RPMI7951 (cell line): ENCODE data around the gene CNGA3. TPM values are rescaled to one million over a fixed set of nuclear protein-coding genes. Genes with fewer than 3 reads are reported as not detected.

Experiments
- DNase-seq: peaks from one replicate; pipeline ENCODE4 v3.0.0-alpha.2; 2012; ENCODE audit warnings: low read depth
- total RNA-seq: library from RNA; depleted of rRNA; stranded (reverse); fragments of >200 nt; shearing (Covaris generic); gene quantifications from 2 replicates; pipeline ENCODE4 v1.2.3, GENCODE V29; 2014

CNGA3 gene
- total RNA-seq, 1 experiment from 2014 or later, result not detected

DNA sequence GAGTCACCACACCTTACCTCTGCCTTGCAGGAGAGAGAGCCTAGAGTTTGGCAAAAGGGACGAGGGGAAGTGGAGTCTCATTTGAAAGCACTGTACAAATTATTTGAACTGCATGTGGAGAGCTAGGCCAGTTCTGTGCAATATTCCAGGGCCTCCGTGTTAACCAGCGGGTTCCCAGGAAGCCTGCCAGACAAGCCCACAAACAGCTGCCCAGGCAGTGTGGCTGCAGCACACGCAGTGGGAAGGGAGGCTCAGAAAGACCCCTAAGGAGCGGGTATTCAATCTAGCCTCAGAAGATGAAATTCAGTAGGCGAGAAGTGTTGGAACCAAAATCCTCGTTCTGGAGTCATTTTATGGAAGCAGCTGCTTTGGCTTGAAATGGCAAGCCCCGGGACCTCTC lies 30.7 kb downstream of the CNGA3 start:
- DNase-seq, result peak; percentile 40

DNA sequence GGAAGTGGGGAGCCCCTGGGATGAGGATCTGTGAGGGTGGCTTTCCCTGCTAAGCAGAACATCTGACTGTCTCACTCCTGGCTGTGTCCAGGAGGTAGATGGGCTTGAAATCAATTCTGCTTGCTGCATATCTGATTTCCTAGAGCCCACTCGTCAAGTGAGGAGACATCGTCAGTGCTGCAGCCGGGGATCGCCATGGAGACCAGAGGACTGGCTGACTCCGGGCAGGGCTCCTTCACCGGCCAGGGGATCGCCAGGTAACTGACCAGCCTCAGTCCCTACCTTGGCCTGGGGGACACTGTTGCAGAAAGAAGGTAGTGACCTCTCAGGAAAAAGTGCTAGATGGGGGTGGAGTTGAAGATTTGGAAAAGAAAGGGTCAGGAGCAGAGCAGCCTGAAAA lies 31.3 kb downstream of the CNGA3 start:
- no peak for DNase-seq

DNA sequence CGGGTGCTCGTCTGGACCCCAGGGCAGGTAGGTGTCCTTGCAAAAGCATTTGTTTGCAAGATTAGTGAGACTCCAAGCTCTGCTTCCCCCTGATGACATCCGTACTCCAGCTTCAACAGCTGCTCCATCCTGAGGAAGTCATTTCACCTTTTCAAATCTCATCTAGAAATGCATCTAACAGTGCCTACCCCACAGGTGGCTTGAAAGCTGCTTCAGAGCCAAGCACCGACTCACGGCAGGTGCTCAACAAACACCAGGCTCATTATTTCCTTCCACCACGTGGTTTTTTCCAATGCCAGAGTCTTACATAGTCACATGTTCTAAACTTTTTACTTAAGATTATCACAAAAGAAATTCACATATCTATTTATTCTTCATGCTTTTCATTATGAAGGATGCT lies 31.9 kb downstream of the CNGA3 start:
- DNase-seq, result no peak

DNA sequence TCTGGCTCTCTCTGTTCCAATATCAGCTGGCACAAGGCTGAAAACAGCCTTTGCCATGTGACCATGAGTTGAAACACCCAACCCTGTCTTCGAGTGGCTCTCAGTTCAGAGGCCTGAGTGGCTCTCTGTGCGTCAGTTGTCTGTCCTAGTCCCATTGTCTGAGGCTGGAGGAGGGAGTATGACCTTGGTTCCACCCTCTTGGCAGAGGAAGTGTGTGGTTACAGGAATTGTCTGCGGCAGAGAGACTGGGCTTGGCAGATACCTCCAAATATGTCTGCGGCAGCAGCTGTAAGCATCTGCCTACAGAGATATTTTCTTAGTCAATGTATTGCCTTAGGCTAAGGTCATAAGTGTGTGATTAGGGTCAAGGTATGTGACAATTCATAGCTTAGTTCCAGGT lies 32.6 kb downstream of the CNGA3 start:
- DNase-seq, result peak; percentile 93

GRCh38 chr2:98379311-98380202 lies 33.3 kb downstream of the CNGA3 start:
- peak; percentile 51 for DNase-seq

DNA sequence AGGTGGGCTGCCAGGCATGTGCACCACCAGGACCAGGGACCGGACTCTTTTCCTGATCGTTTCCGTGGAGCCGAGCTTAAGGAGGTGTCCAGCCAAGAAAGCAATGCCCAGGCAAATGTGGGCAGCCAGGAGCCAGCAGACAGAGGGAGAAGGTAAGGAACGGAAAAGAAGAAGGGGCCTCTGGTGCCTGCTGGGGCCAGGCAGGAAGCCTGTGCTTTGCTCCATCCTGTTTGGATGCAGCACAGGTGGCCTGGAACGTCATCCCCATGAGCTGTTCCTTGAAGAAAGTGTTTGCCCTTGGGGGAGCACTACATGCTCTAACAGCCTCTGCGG lies 33.9 kb downstream of the CNGA3 start:
- DNase-seq, result no peak

GRCh38 chr2:98381494-98381893 lies 35.2 kb downstream of the CNGA3 start:
- no peak for DNase-seq

DNA sequence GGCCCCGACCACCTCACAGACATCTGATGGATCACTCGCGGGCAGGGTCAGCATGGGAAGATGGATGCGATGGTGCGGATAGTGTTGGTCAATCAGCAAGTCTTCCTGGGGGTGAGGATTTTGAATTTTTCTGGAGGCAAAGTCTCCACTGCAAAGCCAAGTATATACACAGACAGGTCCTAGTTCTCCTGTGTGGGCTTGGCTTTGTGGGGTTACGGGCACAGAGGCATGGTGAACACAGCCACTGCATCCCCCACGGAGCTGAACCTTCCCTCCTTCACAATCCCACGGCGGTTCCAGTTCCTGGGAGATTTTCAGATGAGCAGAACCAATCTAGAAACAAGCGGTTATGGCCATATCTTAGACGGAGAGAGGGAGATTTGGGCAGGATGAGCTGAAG lies 35.8 kb downstream of the CNGA3 start:
- DNase-seq, result no peak

DNA sequence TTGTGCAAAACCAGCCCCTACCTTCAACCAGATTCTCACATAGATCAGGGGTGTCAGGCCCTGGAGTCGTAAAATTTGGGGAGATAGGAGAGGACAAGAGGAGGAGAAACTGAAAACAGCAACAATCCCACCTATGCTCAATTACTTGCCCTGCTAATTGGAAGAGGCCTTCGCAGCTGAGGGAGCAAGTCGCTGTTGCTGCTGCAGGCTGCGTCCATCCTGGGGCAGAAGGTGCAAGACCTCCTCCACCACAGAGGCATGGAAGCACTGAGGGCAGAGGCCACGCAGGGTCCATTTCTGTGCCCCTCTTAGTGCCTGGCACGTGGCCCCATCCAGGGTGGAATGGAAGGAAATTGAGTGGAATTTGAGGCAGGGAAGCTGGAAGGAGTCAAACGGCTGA lies 36.5 kb downstream of the CNGA3 start:
- DNase-seq, result no peak

- no peak for DNase-seq
Observed at GRCh38 chr2:98383166-98383565, 36.9 kb downstream of the CNGA3 start.

DNA sequence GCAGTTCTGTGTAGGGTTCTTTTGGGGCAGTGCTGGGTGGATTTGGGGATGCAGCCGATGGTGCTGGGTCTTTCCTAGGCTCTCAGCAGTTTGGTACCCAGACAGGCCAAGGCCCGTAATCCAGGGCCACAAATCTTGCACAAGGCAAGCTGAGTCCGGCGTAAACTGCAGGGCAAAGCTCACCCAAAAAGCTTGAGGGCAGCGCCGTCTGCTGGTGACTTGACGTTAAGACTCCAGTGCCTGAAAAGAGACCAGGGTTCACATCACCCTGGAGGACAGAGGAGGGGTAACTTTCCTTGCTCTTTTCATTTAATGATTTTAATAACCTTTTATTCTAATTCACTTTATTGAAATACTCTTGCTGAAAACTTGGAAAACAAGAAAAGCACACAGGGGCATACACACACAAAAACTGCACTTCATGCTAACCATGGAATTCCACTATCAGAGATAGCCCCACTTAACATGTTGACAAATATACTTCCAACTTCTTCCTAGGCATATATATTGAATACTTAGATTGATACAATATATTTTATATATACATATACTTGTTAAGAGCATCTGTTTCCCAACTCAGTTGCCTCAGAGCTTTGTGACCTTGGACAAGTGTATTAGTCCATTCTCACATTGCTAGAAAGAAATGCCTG lies 38.9 kb downstream of the CNGA3 start:
- DNase-seq, result peak; percentile 61

DNA sequence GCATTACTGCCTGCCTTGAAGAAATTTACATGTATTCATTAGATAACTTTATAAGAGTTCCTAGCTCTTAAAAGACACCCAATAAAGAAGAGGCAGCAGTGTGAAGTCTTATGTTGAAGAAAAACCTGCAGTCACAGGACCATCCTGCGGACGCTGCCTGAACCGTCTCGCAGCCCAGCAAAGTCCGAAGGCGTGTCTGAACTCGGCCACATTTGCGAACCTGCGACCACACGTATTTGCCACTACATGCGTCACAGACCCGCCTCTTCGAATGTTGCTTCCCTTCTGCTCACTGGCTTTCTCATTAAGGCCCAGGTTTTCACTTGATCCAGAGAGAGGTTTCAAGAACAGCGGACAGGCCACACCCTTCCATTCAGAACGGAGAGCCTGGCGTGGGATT lies 41.2 kb downstream of the CNGA3 start:
- no peak for DNase-seq

DNA sequence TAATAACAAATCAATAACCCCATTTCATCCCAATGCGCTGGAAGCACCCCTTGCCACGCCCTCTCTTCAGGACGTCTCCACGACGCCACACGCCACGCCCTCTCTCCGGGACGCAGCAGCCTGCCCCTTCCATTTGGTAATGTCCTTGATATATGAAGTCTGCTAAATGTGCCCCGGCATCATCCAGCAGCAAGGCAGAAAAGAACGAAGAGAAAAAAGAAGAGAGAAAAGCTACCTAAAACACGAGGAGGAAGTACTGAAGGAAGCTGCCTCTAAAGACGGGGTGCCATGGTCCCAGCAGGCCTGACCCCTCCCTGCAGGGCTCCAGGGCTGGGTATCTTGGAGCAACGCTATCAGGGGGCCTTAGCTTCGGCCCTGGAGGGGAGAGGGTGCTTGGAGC lies 41.8 kb downstream of the CNGA3 start:
- DNase-seq, result no peak

DNA sequence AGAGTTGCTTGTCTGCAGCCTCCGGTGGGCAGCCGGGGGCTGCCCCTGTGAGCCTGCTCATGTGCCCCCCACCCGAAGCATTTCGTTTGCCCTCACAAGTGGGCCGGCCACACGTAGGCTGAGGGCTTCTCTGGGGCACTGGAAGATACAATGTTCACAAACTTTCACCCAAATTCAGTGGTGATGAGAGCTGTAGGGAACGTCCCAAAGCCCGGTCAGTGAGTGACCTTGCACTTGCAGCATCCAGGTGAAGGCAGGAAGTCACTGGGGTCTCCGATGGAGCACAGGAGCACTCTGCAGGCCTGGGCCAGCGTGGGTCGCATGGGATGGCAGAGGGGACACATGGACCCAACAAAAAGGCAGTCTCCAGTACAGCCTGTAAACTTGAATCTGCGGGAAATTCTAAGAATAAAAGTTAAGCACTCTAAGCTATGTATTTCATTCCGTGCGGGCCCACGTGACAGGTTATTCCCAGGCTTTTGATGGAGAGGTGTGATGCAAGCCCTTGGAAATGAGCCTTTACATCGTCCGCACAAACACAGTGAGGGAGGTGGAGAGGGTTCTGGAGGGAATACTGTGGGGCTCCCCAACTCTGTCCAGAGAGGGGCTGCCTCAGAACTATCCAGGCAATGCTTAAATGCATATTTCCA lies 42.5 kb downstream of the CNGA3 start:
- no peak for DNase-seq

GRCh38 chr2:98389251-98389605 lies 43.0 kb downstream of the CNGA3 start:
- no peak for DNase-seq

DNA sequence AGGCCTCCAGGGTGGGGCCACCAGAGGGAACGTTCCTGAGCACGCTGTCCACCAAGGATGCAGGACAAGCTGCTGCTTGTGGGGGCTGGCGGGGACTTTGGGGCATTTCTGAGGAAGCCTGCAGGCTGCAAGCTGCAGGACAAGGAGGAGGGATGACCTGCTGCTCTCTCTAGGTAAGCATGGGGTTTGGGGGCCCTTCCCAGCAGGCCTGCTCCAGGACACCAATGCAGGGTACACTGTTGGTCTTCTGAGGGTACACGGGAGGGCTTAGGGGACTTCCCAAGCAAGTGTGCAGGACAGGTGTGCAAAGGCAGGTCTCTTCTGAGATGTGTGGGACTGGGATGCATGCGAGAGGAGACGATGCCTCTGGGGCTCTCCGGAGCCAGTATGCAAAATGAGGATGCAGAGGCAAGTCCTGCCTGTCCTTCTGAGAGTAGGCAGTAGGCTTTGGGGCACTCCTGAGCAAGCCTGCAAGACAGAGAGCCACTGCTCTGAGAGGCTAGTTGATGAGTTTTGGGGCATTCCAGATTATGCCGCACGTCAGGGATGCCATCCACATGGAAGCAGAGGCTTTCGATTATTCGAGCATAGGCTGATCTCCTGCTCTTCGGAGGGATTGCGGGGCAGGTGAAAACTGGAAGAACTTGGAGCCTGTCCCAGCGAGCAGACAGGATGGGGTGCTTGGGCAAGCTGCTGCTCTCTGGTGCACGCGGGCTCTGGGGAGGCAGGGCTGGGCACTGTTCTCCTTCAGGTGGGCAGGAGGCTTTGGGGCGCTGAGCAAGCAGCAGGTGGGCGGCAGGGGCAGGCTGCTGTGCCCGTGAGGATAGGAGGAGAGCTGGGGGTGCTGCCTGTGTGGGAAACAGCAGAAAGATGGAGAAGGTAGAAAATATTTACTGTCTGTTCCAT lies 44.6 kb downstream of the CNGA3 start:
- DNase-seq, result no peak

DNA sequence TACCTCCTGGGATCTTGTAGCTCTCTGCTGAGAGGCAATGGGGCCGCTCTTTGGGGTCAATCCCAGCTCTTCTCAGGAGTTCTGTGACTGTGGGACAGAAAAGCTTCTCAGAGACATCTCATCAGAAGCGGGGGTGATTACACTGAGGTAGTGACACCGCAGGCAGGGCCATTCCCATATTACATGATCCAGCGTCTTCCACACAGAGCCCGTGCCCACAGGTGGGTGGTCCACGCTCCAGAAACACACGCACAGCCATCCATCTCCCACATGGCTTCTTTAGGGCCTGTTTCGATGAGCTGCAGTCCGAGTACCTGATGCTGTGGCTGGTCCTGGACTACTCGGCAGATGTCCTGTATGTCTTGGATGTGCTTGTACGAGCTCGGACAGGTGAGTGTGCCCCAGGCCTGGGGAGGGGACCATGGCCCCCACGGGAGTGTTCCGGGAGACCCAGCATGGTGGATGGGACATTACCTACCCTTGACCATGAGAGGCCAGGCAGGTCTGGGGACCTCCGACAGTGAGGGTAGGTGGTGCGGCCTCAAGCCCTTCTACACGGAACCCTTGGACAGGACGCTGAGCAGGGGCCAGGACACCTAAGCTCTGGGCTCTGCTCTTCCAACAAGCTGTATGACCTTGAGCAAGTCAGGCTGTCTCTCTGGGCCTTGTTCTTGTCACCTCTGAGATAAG lies 45.5 kb downstream of the CNGA3 start:
- DNase-seq, result no peak

DNA sequence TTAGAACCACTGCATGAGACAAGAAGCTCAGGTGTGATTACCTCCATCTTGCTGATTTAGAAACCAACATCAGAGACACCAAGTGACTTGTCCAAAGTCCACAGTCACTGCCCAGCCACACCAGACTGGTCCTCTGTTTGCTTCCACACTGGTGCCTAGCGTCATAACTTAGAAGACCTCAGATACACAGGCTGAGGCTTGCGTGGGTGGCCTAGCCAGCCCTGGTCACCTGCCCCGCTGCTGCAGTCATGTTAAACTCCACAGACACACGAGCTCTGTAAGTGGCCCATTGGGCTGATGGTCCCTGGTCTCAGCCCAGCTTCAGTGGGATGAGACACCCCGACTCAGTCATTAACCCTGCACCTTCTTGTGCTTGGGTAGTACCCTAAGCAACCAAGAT lies 47.1 kb downstream of the CNGA3 start:
- no peak for DNase-seq

DNA sequence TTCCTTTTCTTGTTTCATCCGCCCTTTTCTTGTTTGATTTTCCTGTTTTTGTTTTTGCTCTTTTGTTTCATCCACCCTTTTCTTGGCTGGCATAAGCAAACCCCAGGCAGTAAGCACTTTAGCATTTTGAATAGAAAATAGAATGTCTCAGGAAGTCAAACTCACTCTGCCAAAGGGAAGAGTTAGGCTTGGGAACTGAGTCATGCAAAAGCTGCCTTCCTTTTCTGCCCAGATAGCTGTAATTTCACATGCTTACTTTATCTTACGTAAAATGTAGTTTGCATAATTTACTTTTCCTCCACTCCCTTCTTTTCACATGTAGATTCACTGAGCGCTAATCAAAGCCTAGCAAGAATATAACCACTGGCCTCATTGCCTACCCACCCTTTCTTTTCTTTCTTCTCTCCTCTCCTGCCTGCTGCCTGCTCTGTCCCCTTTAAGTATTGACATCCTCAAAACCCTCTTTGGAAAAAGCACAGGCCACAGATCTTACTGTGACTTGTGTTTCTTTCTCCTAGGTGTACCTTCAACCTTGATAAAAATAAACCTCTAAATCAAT lies 48.4 kb downstream of the CNGA3 start:
- no peak for DNase-seq

GRCh38 chr2:98395977-98396376 lies 49.7 kb downstream of the CNGA3 start:
- DNase-seq, result no peak

- DNase-seq, result no peak
Observed at GRCh38 chr2:98396745-98397355, 50.6 kb downstream of the CNGA3 start.
